Activated CD4-positive, alpha-beta T cell treated with anti-CD3 and anti-CD28 coated beads, Interleukin-2, amount 10 ng/mL, durations not matched to agents 7 days and 5 days (primary cell): ENCODE data around the gene SLC27A2. TPM values are rescaled to one million over a fixed set of nuclear protein-coding genes. Genes with fewer than 3 reads are reported as not detected.

Experiments used
- CTCF ChIA-PET: fragments of 350-600 bp; sonication (Branson Sonifier 250); formaldehyde crosslinking; loops from one replicate; lab custom pipeline; 2021; ENCODE audit warnings: antibody characterized with exemption; lab: Charles Lee
- POLR2A ChIA-PET: fragments of 350-600 bp; sonication (Branson Sonifier 250); formaldehyde crosslinking; loops from one replicate; lab custom pipeline; 2021; ENCODE audit warnings: antibody characterized with exemption; lab: Charles Lee
- DNase-seq: peaks from one replicate; pipeline ENCODE4 v3.0.0-alpha.2; 2020
- H3K27ac Mint-ChIP-seq: one replicate; pipeline ENCODE4 v1.8.0; 2021; ENCODE audit warnings: mild to moderate bottlenecking, moderate library complexity, mixed read lengths
- H3K27me3 Mint-ChIP-seq: one replicate; pipeline ENCODE4 v1.8.0; 2021; ENCODE audit warnings: mixed read lengths
- H3K36me3 Mint-ChIP-seq: one replicate; pipeline ENCODE4 v1.8.0; 2021; ENCODE audit warnings: low read depth, mixed read lengths
- H3K4me1 Mint-ChIP-seq: one replicate; pipeline ENCODE4 v1.8.0; 2021; ENCODE audit warnings: mixed read lengths
- H3K4me3 Mint-ChIP-seq: one replicate; pipeline ENCODE4 v1.8.0; 2021; ENCODE audit warnings: mild to moderate bottlenecking, moderate library complexity, mixed read lengths
- H3K9me3 Mint-ChIP-seq: one replicate; pipeline ENCODE4 v1.8.0; 2021; ENCODE audit warnings: mixed read lengths
- total RNA-seq, 2 experiments: library from RNA; stranded (reverse); gene quantifications; one replicate each; pipeline ENCODE4 v1.2.3, GENCODE V29; 2021

SLC27A2 gene
- total RNA-seq, 2 experiments from 2014 or later, result 9.9 to 11.4 TPM

DNA sequence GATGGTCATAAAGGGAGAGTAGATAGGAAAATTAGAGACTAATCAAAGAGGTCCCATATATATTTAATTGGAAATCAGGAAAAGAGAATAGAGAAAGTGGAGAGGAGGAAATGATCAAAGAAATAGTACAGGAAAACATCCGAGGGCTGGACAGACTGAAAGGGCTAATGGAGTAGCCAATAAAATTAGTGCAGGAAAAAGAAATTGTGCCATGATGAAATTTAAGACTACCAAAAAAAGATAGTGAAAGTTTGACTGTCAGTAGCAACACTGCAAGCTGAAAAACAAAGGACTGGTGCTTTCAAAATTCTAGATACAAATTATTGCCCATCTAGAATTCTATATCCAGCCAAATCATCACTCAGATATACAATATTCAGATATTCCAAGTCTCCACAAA is 36.3 kb downstream of the SLC27A2 start:
- DNase-seq, result no peak
- ChIA-PET CTCF (no interaction called here), POLR2A (no interaction called here)
- H3K4me3 Mint-ChIP-seq, result no peak overlapping the region
- H3K9me3 Mint-ChIP-seq, result no peaks in the 10 kb centered on the region
- peaks cover 3% of the 10 kb centered on the region for H3K36me3 Mint-ChIP-seq
- H3K27me3 Mint-ChIP-seq, result no peaks in the 10 kb centered on the region
- H3K27ac Mint-ChIP-seq, result no peak overlapping the region
- H3K4me1 Mint-ChIP-seq, result no peaks in the 10 kb centered on the region

DNA sequence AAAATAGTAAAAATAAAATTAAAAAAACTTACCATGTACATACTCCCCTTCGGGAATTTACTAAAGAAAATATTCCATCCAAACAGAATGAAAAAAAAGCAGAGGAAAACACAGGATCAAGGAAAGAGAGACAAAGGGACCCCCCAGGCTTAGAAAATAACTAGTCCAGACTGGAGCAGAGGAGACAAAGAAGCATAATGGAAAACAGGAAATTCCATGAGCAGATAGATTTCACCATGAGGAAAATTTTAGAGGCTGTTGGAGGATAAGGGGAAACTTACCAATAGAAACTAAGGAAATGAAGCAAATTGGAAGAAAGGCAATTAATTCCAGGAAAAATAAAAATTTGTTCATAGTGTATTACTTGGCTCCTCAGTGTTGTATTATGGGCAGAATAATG is 36.7 kb downstream of the SLC27A2 start:
- Mint-ChIP-seq H3K36me3 (peaks cover 7% of the 10 kb centered on the region), H3K27ac (no peak overlapping the region), H3K4me3 (no peak overlapping the region), H3K9me3 (no peaks in the 10 kb centered on the region), H3K27me3 (no peaks in the 10 kb centered on the region), H3K4me1 (no peaks in the 10 kb centered on the region)
- ChIA-PET POLR2A (no interaction called here), CTCF (no interaction called here)
- DNase-seq, result no peak

DNA sequence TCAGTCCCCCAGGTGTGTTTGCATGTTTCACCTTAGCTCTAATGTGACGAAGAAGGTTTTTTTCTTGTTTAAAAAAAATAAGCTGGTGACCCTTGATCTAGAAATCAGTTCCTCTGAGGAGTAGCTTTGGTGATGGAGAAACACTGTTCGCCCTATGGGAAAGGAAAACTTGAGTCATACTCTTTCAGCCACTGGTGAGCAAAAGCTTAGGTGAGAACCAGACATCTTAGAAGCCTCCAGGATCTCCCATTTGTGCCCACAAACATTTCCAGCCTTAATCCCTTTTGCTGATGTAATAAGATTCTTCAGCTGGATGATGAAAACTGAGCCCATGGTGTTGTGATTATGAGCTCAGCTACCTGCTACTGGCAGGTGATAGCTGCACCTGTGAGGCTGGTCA is 37.8 kb downstream of the SLC27A2 start:
- no peak overlapping the region for H3K27ac Mint-ChIP-seq
- H3K4me1 Mint-ChIP-seq, result no peaks in the 10 kb centered on the region
- H3K9me3 Mint-ChIP-seq, result no peaks in the 10 kb centered on the region
- peaks cover 9% of the 10 kb centered on the region for H3K36me3 Mint-ChIP-seq
- ChIA-PET CTCF (interaction anchor here (0.5 to 1.5 kb wide), 7 partner anchors 9 to 570 kb away, joined by 3 to 6 read pairs (median 4); no protein-coding TSS in a partner anchor), POLR2A (no interaction called here)
- no peaks in the 10 kb centered on the region for H3K27me3 Mint-ChIP-seq
- DNase-seq, result no peak
- H3K4me3 Mint-ChIP-seq, result no peak overlapping the region

DNA sequence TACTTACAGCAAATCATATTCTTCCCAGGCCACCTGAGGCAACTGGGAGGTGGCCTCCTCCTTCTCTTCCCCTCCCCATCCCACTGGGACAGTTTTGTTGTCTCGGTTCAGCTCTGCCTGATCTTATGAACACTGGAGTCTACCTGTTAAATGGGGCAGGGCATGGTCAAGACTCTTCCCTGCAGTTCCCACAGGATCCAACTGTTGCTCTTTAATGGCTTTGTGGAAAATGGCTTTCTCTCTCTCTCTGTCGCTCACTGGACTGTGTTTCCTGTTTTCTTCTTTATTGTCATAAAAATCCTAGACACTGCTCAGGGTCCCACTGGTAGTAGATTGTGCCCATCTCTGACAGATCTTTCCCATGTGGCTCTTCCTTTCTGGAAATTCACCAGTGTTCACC is 40.2 kb downstream of the SLC27A2 start:
- DNase-seq, result no peak
- Mint-ChIP-seq H3K36me3 (peaks cover 14% of the 10 kb centered on the region), H3K27ac (no peak overlapping the region), H3K4me3 (no peak overlapping the region), H3K9me3 (no peaks in the 10 kb centered on the region), H3K27me3 (no peaks in the 10 kb centered on the region), H3K4me1 (no peaks in the 10 kb centered on the region)
- POLR2A ChIA-PET, result no interaction called here
- CTCF ChIA-PET, result no interaction called here

DNA sequence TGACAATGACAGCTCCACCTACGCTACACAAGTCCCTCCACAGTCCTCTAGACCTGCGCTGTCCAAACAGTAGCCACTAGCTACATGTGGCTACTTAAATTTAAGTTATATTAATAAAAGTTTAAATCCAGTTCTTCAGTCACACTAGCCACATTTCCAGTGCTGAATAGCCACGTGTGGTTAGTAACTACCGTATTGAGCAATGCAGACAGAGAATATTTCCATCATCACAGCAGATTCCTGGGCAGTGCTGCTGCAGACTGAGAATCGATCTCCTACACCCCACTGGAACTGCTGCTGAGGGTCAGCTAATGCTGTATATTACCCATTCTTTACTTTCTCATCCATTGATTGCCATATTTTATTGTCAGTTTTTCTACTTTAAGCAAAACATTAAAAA is 42.6 kb downstream of the SLC27A2 start:
- H3K36me3 Mint-ChIP-seq, result peaks cover 26% of the 10 kb centered on the region
- H3K27ac Mint-ChIP-seq, result no peak overlapping the region
- H3K4me3 Mint-ChIP-seq, result no peak overlapping the region
- no peak for DNase-seq
- H3K9me3 Mint-ChIP-seq, result no peaks in the 10 kb centered on the region
- no peaks in the 10 kb centered on the region for H3K4me1 Mint-ChIP-seq
- ChIA-PET CTCF (no interaction called here), POLR2A (no interaction called here)
- H3K27me3 Mint-ChIP-seq, result no peaks in the 10 kb centered on the region

DNA sequence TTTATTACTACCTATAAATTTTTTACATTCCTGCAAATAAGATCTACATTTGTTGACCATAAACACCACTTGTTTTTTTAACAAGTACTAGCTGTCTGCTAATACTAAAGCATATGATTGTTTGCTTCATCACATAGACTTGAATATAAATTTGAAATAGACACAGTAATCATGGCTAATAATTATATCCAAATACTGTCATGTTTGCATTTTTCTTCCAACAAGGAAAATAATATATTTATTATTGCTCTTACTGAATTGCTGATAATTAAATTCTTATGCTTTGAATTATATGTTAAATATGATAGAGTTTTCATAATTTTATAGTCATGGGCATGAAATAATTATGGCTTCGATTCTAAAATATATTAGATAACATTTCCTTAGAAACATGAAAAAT is 43.1 kb downstream of the SLC27A2 start:
- Mint-ChIP-seq H3K27ac (no peak overlapping the region), H3K4me1 (no peaks in the 10 kb centered on the region), H3K27me3 (no peaks in the 10 kb centered on the region), H3K36me3 (peaks cover 28% of the 10 kb centered on the region), H3K9me3 (no peaks in the 10 kb centered on the region), H3K4me3 (no peak overlapping the region)
- ChIA-PET POLR2A (no interaction called here), CTCF (no interaction called here)
- no peak for DNase-seq

DNA sequence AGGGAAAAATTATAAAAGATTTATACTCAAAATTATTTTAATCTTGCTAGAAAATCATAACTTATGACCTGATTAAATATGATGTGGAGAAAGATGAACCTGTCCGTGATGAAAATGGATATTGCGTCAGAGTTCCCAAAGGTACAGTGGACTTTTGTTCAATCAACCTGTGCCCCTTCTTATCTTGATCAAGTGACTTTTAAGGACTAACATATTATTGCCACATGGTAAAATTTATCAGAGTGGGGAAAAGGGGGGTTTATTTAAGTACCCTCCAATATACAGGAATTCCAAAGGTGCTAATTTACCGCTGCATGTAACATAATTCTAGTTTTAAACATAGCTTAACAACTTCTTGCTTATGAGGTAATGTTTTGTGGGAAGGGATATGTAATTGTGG is 43.9 kb downstream of the SLC27A2 start:
- Mint-ChIP-seq H3K4me1 (no peaks in the 10 kb centered on the region), H3K4me3 (no peak overlapping the region), H3K9me3 (no peaks in the 10 kb centered on the region), H3K36me3 (peaks cover 31% of the 10 kb centered on the region), H3K27ac (no peak overlapping the region), H3K27me3 (no peaks in the 10 kb centered on the region)
- DNase-seq, result no peak
- ChIA-PET CTCF (no interaction called here), POLR2A (no interaction called here)

DNA sequence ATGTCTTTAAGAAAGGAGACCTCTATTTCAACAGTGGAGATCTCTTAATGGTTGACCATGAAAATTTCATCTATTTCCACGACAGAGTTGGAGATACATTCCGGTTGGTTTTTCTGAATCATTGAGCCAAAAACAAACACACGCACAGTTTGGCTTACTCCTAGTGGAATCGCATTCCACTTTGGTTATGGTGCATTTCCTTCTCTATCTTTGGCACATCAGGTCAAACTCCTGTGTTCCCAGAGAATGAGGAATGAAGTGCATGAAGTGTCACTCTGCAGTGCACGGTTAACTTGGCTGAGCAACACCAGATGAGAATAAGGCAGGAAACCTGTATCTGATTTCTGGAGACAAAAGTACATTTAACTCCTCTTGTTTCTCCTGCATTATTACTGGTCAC is 45.1 kb downstream of the SLC27A2 start:
- Mint-ChIP-seq H3K4me3 (no peak overlapping the region), H3K27ac (no peak overlapping the region), H3K36me3 (peaks cover 31% of the 10 kb centered on the region), H3K4me1 (no peaks in the 10 kb centered on the region), H3K9me3 (no peaks in the 10 kb centered on the region), H3K27me3 (no peaks in the 10 kb centered on the region)
- no peak for DNase-seq
- CTCF ChIA-PET, result no interaction called here
- POLR2A ChIA-PET, result no interaction called here

DNA sequence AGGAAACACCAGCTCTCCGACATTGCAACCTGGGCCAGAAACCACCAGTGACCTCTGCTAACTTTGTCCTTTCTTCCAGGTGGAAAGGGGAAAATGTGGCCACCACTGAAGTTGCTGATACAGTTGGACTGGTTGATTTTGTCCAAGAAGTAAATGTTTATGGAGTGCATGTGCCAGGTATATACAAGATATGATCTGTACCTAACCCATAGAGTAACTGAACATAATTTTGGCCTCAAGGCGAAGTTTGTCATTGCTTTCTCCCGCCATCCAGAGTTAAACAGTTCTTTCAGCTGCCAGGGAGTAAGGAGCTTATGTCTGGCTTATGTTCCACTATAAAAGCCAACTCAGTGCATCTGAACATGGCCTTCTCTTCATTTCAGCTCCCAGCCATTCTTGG is 46.9 kb downstream of the SLC27A2 start:
- POLR2A ChIA-PET, result no interaction called here
- no peak for DNase-seq

DNA sequence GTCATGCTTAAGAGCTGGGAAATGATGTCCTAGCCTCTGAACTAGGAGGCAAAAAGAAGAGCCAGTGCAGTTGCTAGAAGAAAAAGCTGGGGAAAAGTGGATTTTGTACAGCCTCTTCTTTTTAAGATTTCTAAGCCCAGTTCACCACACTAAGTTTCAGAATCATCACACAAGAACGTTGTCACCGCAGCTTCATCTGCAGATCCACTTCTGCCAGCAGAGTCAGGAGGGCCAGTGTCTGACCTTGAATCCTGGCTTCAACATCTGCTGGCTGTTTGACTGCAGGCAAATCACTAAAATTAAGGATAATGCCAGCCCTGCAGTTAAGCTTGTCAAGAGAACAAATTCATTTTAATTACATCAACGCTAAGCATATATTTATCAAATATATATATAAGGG is 47.3 kb downstream of the SLC27A2 start:
- Mint-ChIP-seq H3K9me3 (no peaks in the 10 kb centered on the region), H3K27me3 (no peaks in the 10 kb centered on the region), H3K4me1 (peaks cover 2% of the 10 kb centered on the region), H3K27ac (no peak overlapping the region), H3K36me3 (peaks cover 27% of the 10 kb centered on the region), H3K4me3 (no peak overlapping the region)
- DNase-seq, result no peak
- CTCF ChIA-PET, result interaction anchor here (0.7 to 1.1 kb wide), 2 partner anchors 10 to 12 kb away, joined by 4 read pairs; no protein-coding TSS in a partner anchor
- POLR2A ChIA-PET, result no interaction called here

More for the DNA sequence above, 46.9 kb downstream of the SLC27A2 start:
- Mint-ChIP-seq H3K4me1 (peaks cover 2% of the 10 kb centered on the region), H3K27me3 (no peaks in the 10 kb centered on the region), H3K4me3 (no peak overlapping the region), H3K36me3 (peaks cover 26% of the 10 kb centered on the region), H3K9me3 (no peaks in the 10 kb centered on the region), H3K27ac (no peak overlapping the region)
- CTCF ChIA-PET, result interaction anchor here (0.7 to 1.1 kb wide), 2 partner anchors 9 to 12 kb away, joined by 4 read pairs; no protein-coding TSS in a partner anchor

DNA sequence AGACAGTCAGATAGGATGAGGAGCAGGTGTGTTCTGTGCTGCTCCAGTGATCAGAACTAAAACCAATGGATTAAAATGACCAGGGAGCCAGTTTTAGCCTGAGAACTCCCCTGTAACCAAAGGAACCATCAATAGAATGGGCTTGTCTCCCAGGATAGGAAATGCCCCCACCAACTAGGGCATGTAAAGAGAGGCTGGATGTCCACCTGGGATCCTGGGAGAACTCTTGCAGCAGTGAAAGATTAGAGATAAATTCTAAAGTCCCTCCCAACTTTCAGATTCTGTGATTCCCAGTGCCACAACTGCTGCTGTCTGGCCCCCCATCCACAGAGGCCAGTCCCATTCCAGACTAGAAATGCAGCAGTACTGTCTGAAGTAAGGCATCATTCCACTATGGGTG is 49.8 kb downstream of the SLC27A2 start:
- H3K36me3 Mint-ChIP-seq, result peaks cover 35% of the 10 kb centered on the region

DNA sequence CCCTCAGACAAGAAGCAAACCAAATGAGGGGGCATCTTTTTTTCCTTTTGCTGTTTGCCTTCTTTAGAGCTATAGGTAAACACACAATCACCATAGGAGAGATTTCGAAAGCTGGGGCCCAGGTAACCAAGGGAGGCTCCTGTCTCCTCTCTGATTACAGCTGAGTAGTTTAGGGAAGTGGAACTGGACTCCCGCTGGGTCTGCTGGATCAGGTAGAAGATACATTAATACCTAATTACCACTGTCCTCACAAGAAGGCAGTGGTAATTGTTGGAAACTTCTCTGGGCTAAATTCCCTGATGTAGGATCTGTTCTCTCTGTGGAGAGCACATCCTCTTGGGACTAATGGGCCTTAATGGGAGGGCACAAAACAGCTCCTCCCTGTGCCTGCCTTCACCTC is 50.8 kb downstream of the SLC27A2 start:
- Mint-ChIP-seq H3K4me1 (peaks cover 2% of the 10 kb centered on the region), H3K27ac (no peak overlapping the region), H3K9me3 (no peaks in the 10 kb centered on the region), H3K4me3 (no peak overlapping the region), H3K27me3 (no peaks in the 10 kb centered on the region), H3K36me3 (peaks cover 27% of the 10 kb centered on the region)
- no peak for DNase-seq
- CTCF ChIA-PET, result interaction anchor here (2.5 kb wide), 1 partner anchor 8 kb away, joined by 9 read pairs; no protein-coding TSS in a partner anchor
- POLR2A ChIA-PET, result interaction anchor here (0.6 kb wide), 1 partner anchor 112 kb away, joined by 7 read pairs; no protein-coding TSS in a partner anchor

More for the DNA sequence above, 49.8 kb downstream of the SLC27A2 start:
- POLR2A ChIA-PET, result no interaction called here
- no peak overlapping the region for H3K4me3 Mint-ChIP-seq
- CTCF ChIA-PET, result interaction anchor here (0.6 to 2.5 kb wide), 3 partner anchors 9 to 16 kb away, joined by 3 to 9 read pairs (median 4); no protein-coding TSS in a partner anchor
- DNase-seq, result no peak
- no peak overlapping the region for H3K27ac Mint-ChIP-seq
- H3K4me1 Mint-ChIP-seq, result peaks cover 2% of the 10 kb centered on the region
- H3K9me3 Mint-ChIP-seq, result no peaks in the 10 kb centered on the region
- no peaks in the 10 kb centered on the region for H3K27me3 Mint-ChIP-seq

DNA sequence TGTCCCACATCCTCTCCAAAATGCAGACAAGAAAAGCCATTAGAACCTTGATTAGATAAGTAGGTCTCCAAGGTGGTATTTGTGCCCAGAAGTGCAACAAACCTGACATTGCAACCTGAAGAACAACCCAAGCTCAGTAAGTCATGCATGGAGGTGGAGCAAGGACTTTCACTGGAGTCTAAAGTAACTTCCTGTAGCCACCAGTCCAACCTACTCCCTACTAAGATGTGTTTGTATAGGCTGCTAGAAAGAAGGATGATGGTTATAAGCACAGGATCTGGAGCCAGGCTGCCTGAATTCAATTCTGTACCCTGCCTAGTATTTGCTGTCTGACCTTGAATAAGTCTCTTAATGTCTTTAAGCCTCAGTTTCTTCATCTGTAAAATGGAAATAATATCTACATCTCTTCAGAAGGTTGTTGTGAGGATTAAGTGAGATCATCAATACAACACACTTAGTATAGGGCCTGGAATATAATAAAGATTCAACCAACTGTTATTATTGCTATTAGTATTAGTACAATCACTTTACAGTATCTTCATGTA is 51.3 kb downstream of the SLC27A2 start:
- no peak for DNase-seq
- Mint-ChIP-seq H3K27ac (no peak overlapping the region), H3K27me3 (no peaks in the 10 kb centered on the region), H3K4me1 (peaks cover 2% of the 10 kb centered on the region), H3K4me3 (no peak overlapping the region), H3K9me3 (no peaks in the 10 kb centered on the region), H3K36me3 (peaks cover 27% of the 10 kb centered on the region)
- POLR2A ChIA-PET, result interaction anchor here (0.6 kb wide), 1 partner anchor 112 kb away, joined by 7 read pairs; no protein-coding TSS in a partner anchor
- CTCF ChIA-PET, result interaction anchor here (1.0 to 2.5 kb wide), 2 partner anchors 7 to 49 kb away, joined by 3 to 9 read pairs; no protein-coding TSS in a partner anchor
